Skeletal muscle cell (primary cell): ENCODE measurements around the gene HIVEP2.
"Not testable (repeated sequence)": the region's sequence is repeated elsewhere in the genome, so short reads cannot be mapped to it uniquely, and the experiment has no call there.

Source experiments
- DNase-seq: peaks from one replicate; pipeline ENCODE4 v3.0.0-alpha.2; 2010; ENCODE audit warnings: low read depth
- H3K4me3 ChIP-seq: 2 replicates; pipeline ENCODE4 v1.5.1; 2011; ENCODE audit warnings: low read depth, mild to moderate bottlenecking, control low read depth, low read length, moderate library complexity

Gene HIVEP2

GRCh38 chr6:142945049-142945445, at the start of gene HIVEP2:
Gene HIVEP2 (minus strand): TSS chr6:142945176. CDS start chr6:142774738, 170,438 bp downstream.
- DNase-seq = peak; percentile 73

GRCh38 chr6:142993977-142994376, 49.0 kb upstream of the HIVEP2 start:
- DNase-seq = no peak
- no peak overlapping the region for H3K4me3 ChIP-seq

More at GRCh38 chr6:142945049-142945445, at the start of gene HIVEP2:
- H3K4me3 ChIP-seq = peak within 1 kb of the TSS; percentile 92

GRCh38 chr6:142987490-142987889, 42.5 kb upstream of the HIVEP2 start:
- no peak overlapping the region for H3K4me3 ChIP-seq
- no peak for DNase-seq

- H3K4me3 ChIP-seq = no peak overlapping the region
- DNase-seq = no peak
Measured at GRCh38 chr6:142985281-142985680, 40.3 kb upstream of the HIVEP2 start.

GRCh38 chr6:142984386-142984785, 39.4 kb upstream of the HIVEP2 start:
- no peak overlapping the region for H3K4me3 ChIP-seq
- DNase-seq = no peak

GRCh38 chr6:142975365-142975764, 30.4 kb upstream of the HIVEP2 start:
- DNase-seq = no peak
- no peak overlapping the region for H3K4me3 ChIP-seq

- H3K4me3 ChIP-seq, DNase-seq: not testable (repeated sequence)
Measured at GRCh38 chr6:142970941-142971340, 26.0 kb upstream of the HIVEP2 start.

GRCh38 chr6:142968601-142969000, 23.6 kb upstream of the HIVEP2 start:
- no peak for DNase-seq
- no peak overlapping the region for H3K4me3 ChIP-seq

GRCh38 chr6:142966294-142966693, 21.3 kb upstream of the HIVEP2 start:
- DNase-seq = no peak
- no peak overlapping the region for H3K4me3 ChIP-seq

GRCh38 chr6:142965164-142965563, 20.2 kb upstream of the HIVEP2 start:
- DNase-seq = no peak
- no peak overlapping the region for H3K4me3 ChIP-seq

- no peak overlapping the region for H3K4me3 ChIP-seq
- DNase-seq = no peak
Measured at GRCh38 chr6:142960098-142960497, 15.1 kb upstream of the HIVEP2 start.

- H3K4me3 ChIP-seq = no peak overlapping the region
- DNase-seq = no peak
Measured at GRCh38 chr6:142958343-142958742, 13.4 kb upstream of the HIVEP2 start.

GRCh38 chr6:142956726-142957125, 11.8 kb upstream of the HIVEP2 start:
- no peak overlapping the region for H3K4me3 ChIP-seq
- DNase-seq = no peak

- H3K4me3 ChIP-seq = no peak overlapping the region
- no peak for DNase-seq
Measured at GRCh38 chr6:142954844-142955243, 9.9 kb upstream of the HIVEP2 start.

- no peak overlapping the region for H3K4me3 ChIP-seq
- no peak for DNase-seq
Measured at GRCh38 chr6:142953373-142954273, 8.6 kb upstream of the HIVEP2 start.

GRCh38 chr6:142952614-142953013, 7.6 kb upstream of the HIVEP2 start:
- no peak overlapping the region for H3K4me3 ChIP-seq
- DNase-seq = no peak

GRCh38 chr6:142950291-142950690, 5.3 kb upstream of the HIVEP2 start:
- DNase-seq = no peak
- no peak overlapping the region for H3K4me3 ChIP-seq

- DNase-seq = no peak
- H3K4me3 ChIP-seq = peak overlapping the region; percentile 92
Measured at GRCh38 chr6:142947714-142948480, 2.9 kb upstream of the HIVEP2 start.

GRCh38 chr6:142946924-142947713, 2.1 kb upstream of the HIVEP2 start:
- no peak for DNase-seq

More at GRCh38 chr6:142946924-142947713, 2.1 kb upstream of the HIVEP2 start:
- peak overlapping the region; percentile 92 for H3K4me3 ChIP-seq
